MM.1S (cell line): ENCODE measurements around the gene TRIM29.

Source experiments
- CTCF ChIP-seq: fragments of 300-600 bp; sonication (generic); IDR thresholded peaks from 2 replicates; pipeline ENCODE4 v1.5.1; 2016; ENCODE audit warnings: antibody characterized with exemption, low read length, mixed read lengths
- EZH2 ChIP-seq: fragments of 300-600 bp; sonication (generic); optimal IDR thresholded peaks from 2 replicates; pipeline ENCODE3; 2017; ENCODE audit warnings: low read depth, mild to moderate bottlenecking, antibody characterized with exemption, low read length, mixed read lengths

- TF ChIP-seq CTCF = no peak
- TF ChIP-seq EZH2 = no peak
These were observed 17.0 kb downstream of the TRIM29 start for GRCh38 chr11:120120805-120121335.
